ENCODE measurements around the gene GMFB. TPM values are rescaled to one million over a fixed set of nuclear protein-coding genes. Genes with fewer than 3 reads are reported as not detected.

GMFB gene
- total and polyA plus RNA-seq, 10 of the 15 experiments (the other 5 are each of a cell fraction or from before 2014, with no cell fraction given), result 29.3 to 71.0 (median 50.8) TPM

DNA sequence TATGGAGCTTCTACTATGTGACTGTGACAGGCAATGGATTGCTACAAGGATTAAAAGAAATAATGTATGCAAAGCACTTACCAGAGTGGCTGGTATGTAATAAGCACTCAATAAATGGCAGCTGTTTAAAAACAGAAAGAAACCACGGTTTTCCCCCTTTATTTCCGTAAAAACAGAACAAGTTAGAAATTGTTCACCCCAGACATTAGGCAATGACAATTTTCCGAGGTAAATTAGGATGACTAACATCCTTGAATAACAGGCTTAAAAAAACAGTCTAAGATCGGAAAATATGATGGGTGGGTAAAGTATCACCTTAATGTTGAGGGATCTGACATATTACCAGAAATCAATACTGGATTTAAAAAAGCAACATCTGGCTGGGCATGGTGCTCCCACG, 26.7 kb downstream of the GMFB start:
- H3K4me2 ChIP-seq (ENCODE audit: control insufficient read depth, insufficient read depth), result no peak overlapping the region
- in situ Hi-C loops (cut with MboI), result no loop called here
- FAIRE-seq, result no peak
- BruUV-seq (replicated peaks), result no TSS peak
- H3K4me3 ChIP-seq, result no peak overlapping the region
- WGBS (ENCODE audit: insufficient coverage, insufficient replicate concordance, low lambda C conversion rate, missing lambda C conversion rate), result 44% methylated on average over 5 of the region's 5 CpGs
- TF ChIP-seq, protein P1, sequence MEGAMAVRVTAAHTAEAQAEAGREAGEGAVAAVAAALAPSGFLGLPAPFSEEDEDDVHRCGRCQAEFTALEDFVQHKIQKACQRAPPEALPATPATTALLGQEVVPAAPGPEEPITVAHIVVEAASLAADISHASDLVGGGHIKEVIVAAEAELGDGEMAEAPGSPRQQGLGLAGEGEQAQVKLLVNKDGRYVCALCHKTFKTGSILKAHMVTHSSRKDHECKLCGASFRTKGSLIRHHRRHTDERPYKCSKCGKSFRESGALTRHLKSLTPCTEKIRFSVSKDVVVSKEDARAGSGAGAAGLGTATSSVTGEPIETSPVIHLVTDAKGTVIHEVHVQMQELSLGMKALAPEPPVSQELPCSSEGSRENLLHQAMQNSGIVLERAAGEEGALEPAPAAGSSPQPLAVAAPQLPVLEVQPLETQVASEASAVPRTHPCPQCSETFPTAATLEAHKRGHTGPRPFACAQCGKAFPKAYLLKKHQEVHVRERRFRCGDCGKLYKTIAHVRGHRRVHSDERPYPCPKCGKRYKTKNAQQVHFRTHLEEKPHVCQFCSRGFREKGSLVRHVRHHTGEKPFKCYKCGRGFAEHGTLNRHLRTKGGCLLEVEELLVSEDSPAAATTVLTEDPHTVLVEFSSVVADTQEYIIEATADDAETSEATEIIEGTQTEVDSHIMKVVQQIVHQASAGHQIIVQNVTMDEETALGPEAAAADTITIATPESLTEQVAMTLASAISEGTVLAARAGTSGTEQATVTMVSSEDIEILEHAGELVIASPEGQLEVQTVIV (IDR thresholded peaks at IDR 0.05; ENCODE audit: borderline replicate concordance, partially characterized antibody), result no peak
- no peak for TF ChIP-seq BCL3 (IDR thresholded peaks at IDR 0.05; ENCODE audit: borderline replicate concordance, insufficient read depth, low read depth, low read length, poor library complexity, severe bottlenecking)
- no peak for TF ChIP-seq DPF2 (IDR thresholded peaks at IDR 0.05)
- no peak for TF ChIP-seq ZZZ3 (IDR thresholded peaks at IDR 0.05; ENCODE audit: control insufficient read depth, insufficient read length, low read depth)
- no peak for TF ChIP-seq PAX5 (IDR thresholded peaks at IDR 0.05; ENCODE audit: borderline replicate concordance, low read depth, low read length)
- TF ChIP-seq IKZF2 (IDR thresholded peaks at IDR 0.05), result no peak
- TF ChIP-seq, protein P2, sequence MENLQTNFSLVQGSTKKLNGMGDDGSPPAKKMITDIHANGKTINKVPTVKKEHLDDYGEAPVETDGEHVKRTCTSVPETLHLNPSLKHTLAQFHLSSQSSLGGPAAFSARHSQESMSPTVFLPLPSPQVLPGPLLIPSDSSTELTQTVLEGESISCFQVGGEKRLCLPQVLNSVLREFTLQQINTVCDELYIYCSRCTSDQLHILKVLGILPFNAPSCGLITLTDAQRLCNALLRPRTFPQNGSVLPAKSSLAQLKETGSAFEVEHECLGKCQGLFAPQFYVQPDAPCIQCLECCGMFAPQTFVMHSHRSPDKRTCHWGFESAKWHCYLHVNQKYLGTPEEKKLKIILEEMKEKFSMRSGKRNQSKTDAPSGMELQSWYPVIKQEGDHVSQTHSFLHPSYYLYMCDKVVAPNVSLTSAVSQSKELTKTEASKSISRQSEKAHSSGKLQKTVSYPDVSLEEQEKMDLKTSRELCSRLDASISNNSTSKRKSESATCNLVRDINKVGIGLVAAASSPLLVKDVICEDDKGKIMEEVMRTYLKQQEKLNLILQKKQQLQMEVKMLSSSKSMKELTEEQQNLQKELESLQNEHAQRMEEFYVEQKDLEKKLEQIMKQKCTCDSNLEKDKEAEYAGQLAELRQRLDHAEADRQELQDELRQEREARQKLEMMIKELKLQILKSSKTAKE (IDR thresholded peaks at IDR 0.05; ENCODE audit: low read depth, poor library complexity, severe bottlenecking), result no peak
- TF ChIP-seq SREBF1 (IDR thresholded peaks at IDR 0.05; ENCODE audit: low read length), result no peak
- no peaks in the 10 kb centered on the region for H3K36me3 ChIP-seq (ENCODE audit: control insufficient read depth in 2 of 2, insufficient read depth in 2 of 2, low read length in 1 of 2)
- ATAC-seq, result no peak
- peaks cover 11% of the 10 kb centered on the region; the same call in 2 of the 3 replicates for H3K9me3 ChIP-seq (replicated peaks; ENCODE audit: control insufficient read depth, insufficient read depth, low read length)
- intact Hi-C loops (cut with micrococcal nuclease; ENCODE audit: unreplicated experiment), result no loop called here
- H2AFZ ChIP-seq (ENCODE audit: control insufficient read depth, low read depth, low read length), result no peak overlapping the region
- H3K27me3 ChIP-seq (replicated peaks in 1 of 2; ENCODE audit: control insufficient read depth in 2 of 2, insufficient read depth in 2 of 2, low read length in 1 of 2), result no peaks in the 10 kb centered on the region
- no peak overlapping the region for H3K27ac ChIP-seq (ENCODE audit: control insufficient read depth, insufficient read depth)
- no peaks in the 10 kb centered on the region for H3K4me1 ChIP-seq (ENCODE audit: control insufficient read depth, insufficient read depth, low read length)
- no peaks in the 10 kb centered on the region for H4K20me1 ChIP-seq (ENCODE audit: control insufficient read depth, insufficient read depth)
- ChIA-PET CTCF (interaction anchor here (1.4 kb wide), 1 partner anchor 12 kb away, joined by 5 read pairs; no protein-coding TSS in a partner anchor), POLR2A (no interaction called here), RAD21 (ENCODE audit: unreplicated experiment) (no interaction called here), SMC1A (ENCODE audit: uncharacterized antibody, unreplicated experiment) (interaction anchor here (1.0 kb wide), 1 partner anchor 419 kb away, joined by 3 read pairs; no protein-coding TSS in a partner anchor)
- DNase-seq (ENCODE audit: low read depth, low spot score), result no peak
- no peaks in the 10 kb centered on the region for H3K79me2 ChIP-seq (ENCODE audit: control insufficient read depth, insufficient read depth, low read length)
- no peak overlapping the region for H3K9ac ChIP-seq (ENCODE audit: control insufficient read depth, insufficient read depth, low read length)
